ENCODE measurements around the gene TRIM52.
"Not testable (repeated sequence)": the region's sequence is repeated elsewhere in the genome, so short reads cannot be mapped to it uniquely, and the experiment has no call there.

Gene TRIM52

GRCh38 chr5:181219262-181220177 lies 41.4 kb downstream of the TRIM52 start:
- H3K4me3 ChIP-seq (ENCODE audit: low read depth, low read length): no peak overlapping the region
- no peak for DNase-seq (ENCODE audit: low read depth)

- no peak for DNase-seq (ENCODE audit: low read depth)
- peak overlapping the region; percentile 49 for H3K4me3 ChIP-seq (ENCODE audit: low read depth, low read length)
These were observed 42.2 kb downstream of the TRIM52 start for GRCh38 chr5:181218795-181219124.

- no peak for DNase-seq (ENCODE audit: low read depth)
- H3K4me3 ChIP-seq (ENCODE audit: low read depth, low read length): peak overlapping the region; percentile 49
These were observed 43.2 kb downstream of the TRIM52 start for GRCh38 chr5:181217803-181218062.

- DNase-seq (ENCODE audit: low read depth): no peak
- H3K4me3 ChIP-seq (ENCODE audit: low read depth, low read length): peak overlapping the region; percentile 49
These were observed 43.7 kb downstream of the TRIM52 start for GRCh38 chr5:181217111-181217802.

GRCh38 chr5:181215997-181216989 lies 44.6 kb downstream of the TRIM52 start:
- H3K4me3 ChIP-seq (ENCODE audit: low read depth, low read length): peak overlapping the region; percentile 49
- DNase-seq (ENCODE audit: low read depth): no peak

- not testable (repeated sequence) for H3K4me3 ChIP-seq (ENCODE audit: low read depth, low read length); DNase-seq (ENCODE audit: low read depth)
These were observed 46.7 kb downstream of the TRIM52 start for GRCh38 chr5:181214249-181214648.

GRCh38 chr5:181212934-181213333 lies 48.0 kb downstream of the TRIM52 start:
- no peak for DNase-seq (ENCODE audit: low read depth)
- H3K4me3 ChIP-seq (ENCODE audit: low read depth, low read length): no peak overlapping the region

- no peak overlapping the region for H3K4me3 ChIP-seq (ENCODE audit: low read depth, low read length)
- no peak for DNase-seq (ENCODE audit: low read depth)
These were observed 48.9 kb downstream of the TRIM52 start for GRCh38 chr5:181212080-181212479.

- H3K4me3 ChIP-seq (ENCODE audit: low read depth, low read length): no peak overlapping the region
- no peak for DNase-seq (ENCODE audit: low read depth)
These were observed 49.7 kb downstream of the TRIM52 start for GRCh38 chr5:181211208-181211607.

- not testable (repeated sequence) for DNase-seq (ENCODE audit: low read depth); H3K4me3 ChIP-seq (ENCODE audit: low read depth, low read length)
These were observed 50.2 kb downstream of the TRIM52 start for GRCh38 chr5:181210698-181211097.

GRCh38 chr5:181210148-181210547 lies 50.8 kb downstream of the TRIM52 start:
- not testable (repeated sequence) for DNase-seq (ENCODE audit: low read depth); H3K4me3 ChIP-seq (ENCODE audit: low read depth, low read length)

GRCh38 chr5:181209006-181209405 lies 51.9 kb downstream of the TRIM52 start:
- not testable (repeated sequence) for H3K4me3 ChIP-seq (ENCODE audit: low read depth, low read length); DNase-seq (ENCODE audit: low read depth)

GRCh38 chr5:181207960-181208253 lies 53.0 kb downstream of the TRIM52 start:
- H3K4me3 ChIP-seq (ENCODE audit: low read depth, low read length): peak overlapping the region; percentile 57
- no peak for DNase-seq (ENCODE audit: low read depth)

GRCh38 chr5:181207214-181207959 lies 53.6 kb downstream of the TRIM52 start:
- DNase-seq (ENCODE audit: low read depth): peak; percentile 73
- H3K4me3 ChIP-seq (ENCODE audit: low read depth, low read length): peak overlapping the region; percentile 57

- no peak for DNase-seq (ENCODE audit: low read depth)
- H3K4me3 ChIP-seq (ENCODE audit: low read depth, low read length): peak overlapping the region; percentile 61
These were observed 54.9 kb downstream of the TRIM52 start for GRCh38 chr5:181205761-181206649.

Measured in skeletal muscle cell (primary cell).